ENCODE data around the gene ATRNL1.

GRCh38 chr10:115441907-115442545 lies 348.9 kb downstream of the ATRNL1 start:
- TF ChIP-seq YY1 (IDR thresholded peaks at IDR 0.05; ENCODE audit: insufficient read depth, insufficient read length) (no peak), ZNF274 (IDR thresholded peaks at IDR 0.05; ENCODE audit: low read depth, low read length) (no peak), SUZ12 (IDR thresholded peaks at IDR 0.05; ENCODE audit: extremely low read depth, insufficient read depth, insufficient read length) (no peak)

Measured in NT2/D1 (cell line).